Liver (tissue), 9 donors: Measurements from ENCODE around the gene BRF1. TPM values are rescaled to one million over a fixed set of nuclear protein-coding genes. Genes with fewer than 3 reads are reported as not detected.

Experiments used
- DNase-seq: peaks from one replicate; pipeline ENCODE4 v3.0.0-alpha.2; 2017; ENCODE audit warnings: low spot score
- H3K27ac ChIP-seq, 2 donors: one replicate each; pipeline ENCODE4 v1.7.0; 2013; ENCODE audit warnings: inconsistent platforms in 2 of 2, low read length in 2 of 2, control low read depth in 1 of 2, low read depth in 1 of 2, mild to moderate bottlenecking in 1 of 2
- H3K27me3 ChIP-seq, 4 donors: one replicate each; pipeline versions ENCODE4 v1.6.1 to v1.7.0; 2013; ENCODE audit warnings: low read length in 3 of 4, inconsistent platforms in 1 of 4, mild to moderate bottlenecking in 1 of 4, moderate library complexity in 1 of 4; ENCODE audit not compliant: control insufficient read depth in 4 of 4, insufficient read depth in 4 of 4
- H3K36me3 ChIP-seq, 4 donors: one replicate each; pipeline versions ENCODE4 v1.6.1 to v1.7.0; 2013; ENCODE audit warnings: low read length in 3 of 4, mild to moderate bottlenecking in 3 of 4, low read depth in 1 of 4, moderate library complexity in 1 of 4; ENCODE audit not compliant: control insufficient read depth in 4 of 4, insufficient read depth in 3 of 4
- H3K4me1 ChIP-seq, 4 donors: one replicate each; pipeline versions ENCODE4 v1.6.1 to v1.7.0; 2013; ENCODE audit warnings: low read length in 3 of 4, mild to moderate bottlenecking in 3 of 4, moderate library complexity in 1 of 4; ENCODE audit not compliant: control insufficient read depth in 4 of 4, insufficient read depth in 4 of 4
- H3K4me3 ChIP-seq, 3 donors: one replicate each; pipeline versions ENCODE4 v1.6.1 to v1.7.0; 2013; ENCODE audit warnings: low read length in 3 of 3, control low read depth in 1 of 3, low read depth in 1 of 3, mild to moderate bottlenecking in 1 of 3
- H3K9ac ChIP-seq, 2 donors: one replicate each; pipeline ENCODE4 v1.7.0; 2013; ENCODE audit warnings: low read length in 2 of 2, mild to moderate bottlenecking in 2 of 2, moderate library complexity in 2 of 2, control low read depth in 1 of 2, low read depth in 1 of 2
- H3K9me3 ChIP-seq, 4 donors: one replicate each; pipeline versions ENCODE4 v1.6.1 to v1.7.0; 2013; ENCODE audit warnings: low read length in 3 of 4; ENCODE audit not compliant: control insufficient read depth in 4 of 4
- ATF3 ChIP-seq: IDR thresholded peaks from 2 replicates; pipeline ENCODE4 v1.6.1; 2016; ENCODE audit warnings: antibody characterized with exemption
- CTCF ChIP-seq: fragments of 150-350 bp; IDR thresholded peaks from 2 replicates; pipeline ENCODE4 v1.5.1; 2017; ENCODE audit warnings: improper control_type of control experiment, low read depth, low read length; ENCODE audit not compliant: missing input control
- EGR1 ChIP-seq, 2 donors: IDR thresholded peaks; 2 replicates each; pipeline ENCODE4 v1.6.1; 2016 to 2018; ENCODE audit warnings: antibody characterized with exemption in 2 of 2, low read depth in 2 of 2
- FOXA1 ChIP-seq: IDR thresholded peaks from 2 replicates; pipeline ENCODE4 v1.6.1; 2016; ENCODE audit warnings: antibody characterized with exemption
- HNF4A ChIP-seq, 2 donors: conservative IDR thresholded peaks; 2 replicates each; pipeline ENCODE4 v1.6.1; 2016; ENCODE audit warnings: antibody characterized with exemption in 2 of 2, mild to moderate bottlenecking in 2 of 2
- NR2F2 ChIP-seq: IDR thresholded peaks from 2 replicates; pipeline ENCODE4 v1.6.1; 2016; ENCODE audit warnings: antibody characterized with exemption
- RXRA ChIP-seq, 2 donors: IDR thresholded peaks; 2 replicates each; pipeline ENCODE4 v1.6.1; 2017 to 2018; ENCODE audit warnings: antibody characterized with exemption in 2 of 2, mild to moderate bottlenecking in 1 of 2
- SP1 ChIP-seq: IDR thresholded peaks from 2 replicates; pipeline ENCODE4 v1.6.1; 2018; ENCODE audit warnings: antibody characterized with exemption, mild to moderate bottlenecking
- TAF1 ChIP-seq: conservative IDR thresholded peaks from 2 replicates; pipeline ENCODE4 v1.6.1; 2016; ENCODE audit warnings: antibody characterized with exemption, mild to moderate bottlenecking
- YY1 ChIP-seq: IDR thresholded peaks from 2 replicates; pipeline ENCODE4 v1.6.1; 2016; ENCODE audit warnings: antibody characterized with exemption, mild to moderate bottlenecking
- WGBS: extraction: QIAGEN DNeasy Blood & Tissue Kit; methylation state at CpG from one replicate; pipeline ENCODE4 v1.1.7; 2013; 5-methylcytosine and 5-hydroxymethylcytosine counted together
- polyA plus RNA-seq, 2 donors: library from polyadenylated mRNA; stranded (reverse) in 1 of 2; unstranded in 1 of 2; fragments of 200-250 nt in 1 of 2; fragments of >200 nt in 1 of 2; fragmentation: Nextera tagmentation in 1 of 2; extraction: Ambion mirVana in 1 of 2; gene quantifications; one replicate each; pipeline versions ENCODE4 v1.2.1 to v1.2.3, GENCODE V29; 2013 to 2015
- total RNA-seq, 2 donors: library from RNA; depleted of rRNA; stranded (reverse); fragments of >200 nt; gene quantifications; one replicate each; pipeline ENCODE4 v1.2.3, GENCODE V29; 2014
- TF ChIP-seq, protein P1 (sequence below): IDR thresholded peaks from 2 replicates; pipeline ENCODE4 v1.6.1; 2016; ENCODE audit warnings: antibody characterized with exemption
- TF ChIP-seq, protein P2 (sequence below): IDR thresholded peaks from 2 replicates; pipeline ENCODE4 v1.6.1; 2016; ENCODE audit warnings: antibody characterized with exemption, mild to moderate bottlenecking
- TF ChIP-seq, protein P3 (sequence below): IDR thresholded peaks from 2 replicates; pipeline ENCODE4 v1.6.1; 2016; ENCODE audit warnings: antibody characterized with exemption
- donor health status: healthy.
- donor health status: healthy.
- donor health status: healthy.
- donor health status: healthy.
- donor health status: healthy.

Gene BRF1
- total and polyA plus RNA-seq, 4 donors: 4.6 to 24.1 (median 10.6) TPM

- H3K4me3 ChIP-seq: no peak overlapping the region
- H3K27ac ChIP-seq: no peak overlapping the region
- H3K4me1 ChIP-seq: peaks cover 0 to 9% (median 5%) of the 10 kb centered on the region in 4 donors
- H3K27me3 ChIP-seq: no peaks in the 10 kb centered on the region
- peaks cover 9 to 15% (median 11%) of the 10 kb centered on the region in 4 donors for H3K36me3 ChIP-seq
- TF ChIP-seq, protein P1, sequence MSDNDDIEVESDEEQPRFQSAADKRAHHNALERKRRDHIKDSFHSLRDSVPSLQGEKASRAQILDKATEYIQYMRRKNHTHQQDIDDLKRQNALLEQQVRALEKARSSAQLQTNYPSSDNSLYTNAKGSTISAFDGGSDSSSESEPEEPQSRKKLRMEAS: no peak
- TF ChIP-seq CTCF (no peak), HNF4A (conservative IDR thresholded peaks at IDR 0.05) (no peak), EGR1 (IDR thresholded peaks at IDR 0.05; ENCODE audit: low read depth in 2 of 2) (no peak), ATF3 (no peak), FOXA1 (no peak), SP1 (no peak), RXRA (IDR thresholded peaks at IDR 0.05) (no peak), NR2F2 (no peak), TAF1 (no peak), YY1 (no peak)
- TF ChIP-seq, protein P2, sequence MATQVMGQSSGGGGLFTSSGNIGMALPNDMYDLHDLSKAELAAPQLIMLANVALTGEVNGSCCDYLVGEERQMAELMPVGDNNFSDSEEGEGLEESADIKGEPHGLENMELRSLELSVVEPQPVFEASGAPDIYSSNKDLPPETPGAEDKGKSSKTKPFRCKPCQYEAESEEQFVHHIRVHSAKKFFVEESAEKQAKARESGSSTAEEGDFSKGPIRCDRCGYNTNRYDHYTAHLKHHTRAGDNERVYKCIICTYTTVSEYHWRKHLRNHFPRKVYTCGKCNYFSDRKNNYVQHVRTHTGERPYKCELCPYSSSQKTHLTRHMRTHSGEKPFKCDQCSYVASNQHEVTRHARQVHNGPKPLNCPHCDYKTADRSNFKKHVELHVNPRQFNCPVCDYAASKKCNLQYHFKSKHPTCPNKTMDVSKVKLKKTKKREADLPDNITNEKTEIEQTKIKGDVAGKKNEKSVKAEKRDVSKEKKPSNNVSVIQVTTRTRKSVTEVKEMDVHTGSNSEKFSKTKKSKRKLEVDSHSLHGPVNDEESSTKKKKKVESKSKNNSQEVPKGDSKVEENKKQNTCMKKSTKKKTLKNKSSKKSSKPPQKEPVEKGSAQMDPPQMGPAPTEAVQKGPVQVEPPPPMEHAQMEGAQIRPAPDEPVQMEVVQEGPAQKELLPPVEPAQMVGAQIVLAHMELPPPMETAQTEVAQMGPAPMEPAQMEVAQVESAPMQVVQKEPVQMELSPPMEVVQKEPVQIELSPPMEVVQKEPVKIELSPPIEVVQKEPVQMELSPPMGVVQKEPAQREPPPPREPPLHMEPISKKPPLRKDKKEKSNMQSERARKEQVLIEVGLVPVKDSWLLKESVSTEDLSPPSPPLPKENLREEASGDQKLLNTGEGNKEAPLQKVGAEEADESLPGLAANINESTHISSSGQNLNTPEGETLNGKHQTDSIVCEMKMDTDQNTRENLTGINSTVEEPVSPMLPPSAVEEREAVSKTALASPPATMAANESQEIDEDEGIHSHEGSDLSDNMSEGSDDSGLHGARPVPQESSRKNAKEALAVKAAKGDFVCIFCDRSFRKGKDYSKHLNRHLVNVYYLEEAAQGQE: no peak
- TF ChIP-seq, protein P3, sequence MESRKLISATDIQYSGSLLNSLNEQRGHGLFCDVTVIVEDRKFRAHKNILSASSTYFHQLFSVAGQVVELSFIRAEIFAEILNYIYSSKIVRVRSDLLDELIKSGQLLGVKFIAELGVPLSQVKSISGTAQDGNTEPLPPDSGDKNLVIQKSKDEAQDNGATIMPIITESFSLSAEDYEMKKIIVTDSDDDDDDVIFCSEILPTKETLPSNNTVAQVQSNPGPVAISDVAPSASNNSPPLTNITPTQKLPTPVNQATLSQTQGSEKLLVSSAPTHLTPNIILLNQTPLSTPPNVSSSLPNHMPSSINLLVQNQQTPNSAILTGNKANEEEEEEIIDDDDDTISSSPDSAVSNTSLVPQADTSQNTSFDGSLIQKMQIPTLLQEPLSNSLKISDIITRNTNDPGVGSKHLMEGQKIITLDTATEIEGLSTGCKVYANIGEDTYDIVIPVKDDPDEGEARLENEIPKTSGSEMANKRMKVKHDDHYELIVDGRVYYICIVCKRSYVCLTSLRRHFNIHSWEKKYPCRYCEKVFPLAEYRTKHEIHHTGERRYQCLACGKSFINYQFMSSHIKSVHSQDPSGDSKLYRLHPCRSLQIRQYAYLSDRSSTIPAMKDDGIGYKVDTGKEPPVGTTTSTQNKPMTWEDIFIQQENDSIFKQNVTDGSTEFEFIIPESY: no peak
- 89% methylated on average over 11 of the region's 11 CpGs for WGBS
- no peaks in the 10 kb centered on the region for H3K9me3 ChIP-seq
- no peak for DNase-seq
- no peak overlapping the region for H3K9ac ChIP-seq
Observed at GRCh38 chr14:105224845-105225570, 75.8 kb downstream of the BRF1 start.
